ENCODE results near the gene DOCK6.
"Not testable (repeated sequence)": the region's sequence is repeated elsewhere in the genome, so short reads cannot be mapped to it uniquely, and the experiment has no call there.

DOCK6 gene

GRCh38 chr19:11197291-11198174 is 64.8 kb downstream of the DOCK6 start, which contains the start of gene KANK2:
Gene KANK2 (minus strand): TSS chr19:11197545. CDS start chr19:11194511, 3,034 bp downstream.
- peak; percentile 67 to 75 for DNase-seq (ENCODE audit: low read depth in 2 of 2)

- DNase-seq (ENCODE audit: low read depth in 2 of 2) = no peak
Measured at GRCh38 chr19:11196406-11197287, 65.7 kb downstream of the DOCK6 start.

- DNase-seq (ENCODE audit: low read depth in 2 of 2) = no peak
Measured at GRCh38 chr19:11195681-11196080, 66.6 kb downstream of the DOCK6 start.

- no peak for DNase-seq (ENCODE audit: low read depth in 2 of 2)
Measured at GRCh38 chr19:11194656-11195558, 67.4 kb downstream of the DOCK6 start.

GRCh38 chr19:11194173-11194572 is 68.2 kb downstream of the DOCK6 start:
- no peak for DNase-seq (ENCODE audit: low read depth in 2 of 2)

- no peak for DNase-seq (ENCODE audit: low read depth in 2 of 2)
Measured at GRCh38 chr19:11192957-11193939, 69.1 kb downstream of the DOCK6 start.

- no peak for DNase-seq (ENCODE audit: low read depth in 2 of 2)
Measured at GRCh38 chr19:11191934-11192333, 70.4 kb downstream of the DOCK6 start.

GRCh38 chr19:11191273-11191755 is 71.0 kb downstream of the DOCK6 start:
- DNase-seq (ENCODE audit: low read depth in 2 of 2) = no peak

- DNase-seq (ENCODE audit: low read depth in 2 of 2) = no peak
Measured at GRCh38 chr19:11190501-11190900, 71.8 kb downstream of the DOCK6 start.

GRCh38 chr19:11187441-11187840 is 74.9 kb downstream of the DOCK6 start:
- DNase-seq (ENCODE audit: low read depth in 2 of 2) = no peak

- no peak for DNase-seq (ENCODE audit: low read depth in 2 of 2)
Measured at GRCh38 chr19:11182994-11183393, 79.3 kb downstream of the DOCK6 start.

GRCh38 chr19:11181488-11181887 is 80.8 kb downstream of the DOCK6 start:
- DNase-seq (ENCODE audit: low read depth in 2 of 2) = no peak

GRCh38 chr19:11180975-11181374 is 81.3 kb downstream of the DOCK6 start:
- not testable (repeated sequence) for DNase-seq (ENCODE audit: low read depth in 2 of 2)

- DNase-seq (ENCODE audit: low read depth in 2 of 2) = no peak
Measured at GRCh38 chr19:11180346-11180745, 82.0 kb downstream of the DOCK6 start.

- DNase-seq (ENCODE audit: low read depth in 2 of 2) = no peak
Measured at GRCh38 chr19:11179716-11180297, 82.5 kb downstream of the DOCK6 start.

GRCh38 chr19:11179145-11179465 is 83.2 kb downstream of the DOCK6 start:
- DNase-seq (ENCODE audit: low read depth in 2 of 2) = not testable (repeated sequence)

GRCh38 chr19:11177592-11177991 is 84.7 kb downstream of the DOCK6 start:
- DNase-seq (ENCODE audit: low read depth in 2 of 2) = no peak

- DNase-seq (ENCODE audit: low read depth in 2 of 2) = no peak
Measured at GRCh38 chr19:11176466-11177193, 85.7 kb downstream of the DOCK6 start.

GRCh38 chr19:11175920-11176319 is 86.4 kb downstream of the DOCK6 start:
- no peak for DNase-seq (ENCODE audit: low read depth in 2 of 2)

Data from stimulated activated CD4-positive, alpha-beta T cell treated with anti-CD3 and anti-CD28 coated beads, Interleukin-4, amount 100 ng/mL, for 48 hours (primary cell).